Neural cell (in vitro differentiated cells): ENCODE measurements around the gene TXNDC11.

Source experiments
- CTCF ChIP-seq: fragments of 450-650 bp; IDR thresholded peaks from 2 replicates; pipeline ENCODE4 v1.5.1; 2014; ENCODE audit warnings: antibody characterized with exemption, mild to moderate bottlenecking, moderate library complexity; ENCODE audit not compliant: poor library complexity, severe bottlenecking
- EP300 ChIP-seq: fragments of 450-650 bp; conservative IDR thresholded peaks from 2 replicates; pipeline ENCODE4 v1.6.1; 2014; ENCODE audit warnings: antibody characterized with exemption, mild to moderate bottlenecking, moderate library complexity; ENCODE audit not compliant: poor library complexity, severe bottlenecking
- EZH2 ChIP-seq: fragments of 200-600, 300-800 bp; shearing (Covaris generic), sonication (generic); IDR thresholded peaks from 2 replicates; pipeline ENCODE4 v1.6.1; 2014; ENCODE audit warnings: antibody characterized with exemption, low read length, borderline replicate concordance, mild to moderate bottlenecking; ENCODE audit not compliant: insufficient read depth, poor library complexity, severe bottlenecking
- MXI1 ChIP-seq: fragments of 450-650 bp; conservative IDR thresholded peaks from 2 replicates; pipeline ENCODE4 v1.6.1; 2014; ENCODE audit warnings: antibody characterized with exemption, mild to moderate bottlenecking; ENCODE audit not compliant: poor library complexity, severe bottlenecking
- POLR2AphosphoS5 ChIP-seq: IDR thresholded peaks from 2 replicates; pipeline ENCODE4 v1.6.1; 2012
- REST ChIP-seq: IDR thresholded peaks from 2 replicates; pipeline ENCODE4 v1.6.1; 2012; ENCODE audit warnings: borderline replicate concordance
- TAF1 ChIP-seq: IDR thresholded peaks from 2 replicates; pipeline ENCODE4 v1.6.1; 2012; ENCODE audit warnings: low read depth

GRCh38 chr16:11774065-11774626, 31.5 kb upstream of the TXNDC11 start:
- TF ChIP-seq CTCF (no peak), EZH2 (no peak), POLR2AphosphoS5 (no peak), TAF1 (no peak), REST (no peak), MXI1 (no peak), EP300 (no peak)
